Motor neuron (in vitro differentiated cells): ENCODE results near the gene MYBPC1. TPM values are rescaled to one million over a fixed set of nuclear protein-coding genes. Genes with fewer than 3 reads are reported as not detected.

ENCODE experiments used
- total RNA-seq, 8 experiments: library from RNA; unstranded; fragments of 300-600 nt; gene quantifications; 2 replicates each; pipeline versions ENCODE4 v1.2.3 to v1.2.4, GENCODE V29; 2022

Gene MYBPC1
- total RNA-seq, 8 experiments from 2014 or later = 0.24 to 23.7 (median 2.0) TPM; not detected in 2

Other genes with a start within 250 kb of the MYBPC1 start
- gene ARL1, start 187.2 kb upstream of the MYBPC1 start, total RNA-seq = 10 to 100 TPM; 31.8 to 93.9 (median 53.4) TPM
- gene SPIC, start 119.6 kb upstream of the MYBPC1 start, total RNA-seq = under 1 TPM in 2 of 8 experiments, not detected in 6; 0.66 to 0.71 TPM
- gene CHPT1, start 102.7 kb downstream of the MYBPC1 start, total RNA-seq = 100 to 1,000 TPM in 2 of 8 experiments, 10 to 100 TPM in 6; 13.7 to 124 (median 20.7) TPM
- 10 to 100 TPM in 1 of 8 experiments, 1 to 10 TPM in 1, under 1 TPM in 6; 0.60 to 15.7 (median 0.83) TPM for gene SYCP3, start 144.5 kb downstream of the MYBPC1 start, total RNA-seq
- gene GNPTAB, start 236.0 kb downstream of the MYBPC1 start, total RNA-seq = 10 to 100 TPM; 15.2 to 49.0 (median 41.5) TPM